ENCODE data around the gene BTF3. TPM values are rescaled to one million over a fixed set of nuclear protein-coding genes. Genes with fewer than 3 reads are reported as not detected.

The BTF3 gene
- total RNA-seq, 1 experiment from 2014 or later: 309 TPM

GRCh38 chr5:73519531-73520283 is 21.5 kb downstream of the BTF3 start:
- Histone ChIP-seq H3K27me3 (replicated peaks) (no peaks in the 10 kb centered on the region), H3K4me1 (replicated peaks) (no peaks in the 10 kb centered on the region; the same call in 1 of the 2 replicates), H3K9me3 (replicated peaks) (no peaks in the 10 kb centered on the region), H3K27ac (no peak overlapping the region), H3K4me3 (no peak overlapping the region), H3K36me3 (no peaks in the 10 kb centered on the region)
- DNase-seq (ENCODE audit: low read depth in 1 of 2, low spot score in 2 of 2): peak; percentile 69

GRCh38 chr5:73522989-73523388 is 24.7 kb downstream of the BTF3 start:
- Histone ChIP-seq H3K36me3 (no peaks in the 10 kb centered on the region), H3K9me3 (replicated peaks) (no peaks in the 10 kb centered on the region), H3K4me3 (no peak overlapping the region), H3K27me3 (replicated peaks) (no peaks in the 10 kb centered on the region), H3K4me1 (replicated peaks) (no peaks in the 10 kb centered on the region), H3K27ac (no peak overlapping the region)
- no peak for DNase-seq (ENCODE audit: low read depth in 1 of 2, low spot score in 2 of 2)

- Histone ChIP-seq H3K4me1 (replicated peaks) (no peaks in the 10 kb centered on the region), H3K36me3 (no peaks in the 10 kb centered on the region), H3K27ac (no peak overlapping the region), H3K9me3 (replicated peaks) (no peaks in the 10 kb centered on the region), H3K27me3 (replicated peaks) (no peaks in the 10 kb centered on the region), H3K4me3 (no peak overlapping the region)
- DNase-seq (ENCODE audit: low read depth in 1 of 2, low spot score in 2 of 2): no peak
Measured at GRCh38 chr5:73523861-73524260, 25.6 kb downstream of the BTF3 start.

- peaks cover 3% of the 10 kb centered on the region for H3K4me1 ChIP-seq (replicated peaks)
- H3K36me3 ChIP-seq: no peaks in the 10 kb centered on the region
- H3K4me3 ChIP-seq: no peak overlapping the region
- H3K27ac ChIP-seq: no peak overlapping the region
- no peak for DNase-seq (ENCODE audit: low read depth in 1 of 2, low spot score in 2 of 2)
- no peaks in the 10 kb centered on the region for H3K27me3 ChIP-seq (replicated peaks)
- H3K9me3 ChIP-seq (replicated peaks): no peaks in the 10 kb centered on the region
Measured at GRCh38 chr5:73525606-73526203, 27.5 kb downstream of the BTF3 start.

- no peak overlapping the region for H3K27ac ChIP-seq
- no peaks in the 10 kb centered on the region for H3K27me3 ChIP-seq (replicated peaks)
- peaks cover 14% of the 10 kb centered on the region for H3K4me1 ChIP-seq (replicated peaks)
- H3K36me3 ChIP-seq: no peaks in the 10 kb centered on the region
- no peak for DNase-seq (ENCODE audit: low read depth in 1 of 2, low spot score in 2 of 2)
- no peak overlapping the region for H3K4me3 ChIP-seq
- H3K9me3 ChIP-seq (replicated peaks): no peaks in the 10 kb centered on the region; the same call in 1 of the 2 replicates
Measured at GRCh38 chr5:73528248-73528647, 30.0 kb downstream of the BTF3 start.

- Histone ChIP-seq H3K27me3 (replicated peaks) (no peaks in the 10 kb centered on the region), H3K27ac (no peak overlapping the region), H3K4me1 (replicated peaks) (peaks cover 14% of the 10 kb centered on the region), H3K9me3 (replicated peaks) (no peaks in the 10 kb centered on the region; the same call in 1 of the 2 replicates), H3K36me3 (no peaks in the 10 kb centered on the region), H3K4me3 (no peak overlapping the region)
- DNase-seq (ENCODE audit: low read depth in 1 of 2, low spot score in 2 of 2): no peak
Measured at GRCh38 chr5:73529081-73529480, 30.8 kb downstream of the BTF3 start.

GRCh38 chr5:73531356-73531755 is 33.1 kb downstream of the BTF3 start:
- Histone ChIP-seq H3K27ac (peak overlapping the region; percentile 38), H3K4me1 (replicated peaks) (peaks cover 14% of the 10 kb centered on the region), H3K9me3 (replicated peaks) (no peaks in the 10 kb centered on the region; the same call in 1 of the 2 replicates), H3K36me3 (no peaks in the 10 kb centered on the region), H3K27me3 (replicated peaks) (no peaks in the 10 kb centered on the region), H3K4me3 (no peak overlapping the region)
- peak in 1 of 2 experiments; percentile 30 for DNase-seq (ENCODE audit: low read depth in 1 of 2, low spot score in 2 of 2)

- no peaks in the 10 kb centered on the region for H3K36me3 ChIP-seq
Measured at GRCh38 chr5:73532195-73532594, 34.0 kb downstream of the BTF3 start.

GRCh38 chr5:73534011-73534644 is 35.9 kb downstream of the BTF3 start:
- no peak for DNase-seq (ENCODE audit: low read depth in 1 of 2, low spot score in 2 of 2)
- H3K27me3 ChIP-seq (replicated peaks): no peaks in the 10 kb centered on the region
- no peaks in the 10 kb centered on the region; the same call in 1 of the 2 replicates for H3K9me3 ChIP-seq (replicated peaks)
- peaks cover 14% of the 10 kb centered on the region for H3K4me1 ChIP-seq (replicated peaks)
- H3K27ac ChIP-seq: no peak overlapping the region
- H3K4me3 ChIP-seq: no peak overlapping the region
- H3K36me3 ChIP-seq: no peaks in the 10 kb centered on the region

More at GRCh38 chr5:73532195-73532594, 34.0 kb downstream of the BTF3 start:
- Histone ChIP-seq H3K27ac (no peak overlapping the region), H3K4me3 (no peak overlapping the region), H3K9me3 (replicated peaks) (no peaks in the 10 kb centered on the region; the same call in 1 of the 2 replicates), H3K4me1 (replicated peaks) (peaks cover 14% of the 10 kb centered on the region), H3K27me3 (replicated peaks) (no peaks in the 10 kb centered on the region)
- DNase-seq (ENCODE audit: low read depth in 1 of 2, low spot score in 2 of 2): no peak

- no peaks in the 10 kb centered on the region for H3K36me3 ChIP-seq
- no peaks in the 10 kb centered on the region; the same call in 1 of the 2 replicates for H3K9me3 ChIP-seq (replicated peaks)
- no peak for DNase-seq (ENCODE audit: low read depth in 1 of 2, low spot score in 2 of 2)
- H3K4me3 ChIP-seq: no peak overlapping the region
- no peaks in the 10 kb centered on the region for H3K27me3 ChIP-seq (replicated peaks)
- peaks cover 17% of the 10 kb centered on the region for H3K4me1 ChIP-seq (replicated peaks)
- H3K27ac ChIP-seq: no peak overlapping the region
Measured at GRCh38 chr5:73534971-73535370, 36.7 kb downstream of the BTF3 start.

GRCh38 chr5:73539730-73540129 is 41.5 kb downstream of the BTF3 start:
- H3K4me3 ChIP-seq: no peak overlapping the region
- H3K36me3 ChIP-seq: no peaks in the 10 kb centered on the region
- H3K9me3 ChIP-seq (replicated peaks): no peaks in the 10 kb centered on the region
- DNase-seq (ENCODE audit: low read depth in 1 of 2, low spot score in 2 of 2): no peak
- no peak overlapping the region for H3K27ac ChIP-seq
- H3K27me3 ChIP-seq (replicated peaks): no peaks in the 10 kb centered on the region
- peaks cover 39% of the 10 kb centered on the region for H3K4me1 ChIP-seq (replicated peaks)

GRCh38 chr5:73540192-73540591 is 42.0 kb downstream of the BTF3 start:
- Histone ChIP-seq H3K4me3 (no peak overlapping the region), H3K4me1 (replicated peaks) (peaks cover 39% of the 10 kb centered on the region), H3K36me3 (no peaks in the 10 kb centered on the region), H3K27ac (peak overlapping the region; percentile 80; the same call in 1 of the 2 replicates), H3K27me3 (replicated peaks) (no peaks in the 10 kb centered on the region), H3K9me3 (replicated peaks) (no peaks in the 10 kb centered on the region)
- DNase-seq (ENCODE audit: low read depth in 1 of 2, low spot score in 2 of 2): peak; percentile 56 to 64

- H3K9me3 ChIP-seq (replicated peaks): no peaks in the 10 kb centered on the region
- peaks cover 39% of the 10 kb centered on the region for H3K4me1 ChIP-seq (replicated peaks)
- no peaks in the 10 kb centered on the region for H3K36me3 ChIP-seq
- H3K4me3 ChIP-seq: no peak overlapping the region
- no peaks in the 10 kb centered on the region for H3K27me3 ChIP-seq (replicated peaks)
- H3K27ac ChIP-seq: peak overlapping the region; percentile 80
- DNase-seq (ENCODE audit: low read depth in 1 of 2, low spot score in 2 of 2): peak in 1 of 2 experiments; percentile 42
Measured at GRCh38 chr5:73542020-73542419, 43.8 kb downstream of the BTF3 start.
